HG03159 (cell line): ENCODE results near the gene RASA2.

Experiments used
- ATAC-seq: cut with Tn5 transposase; IDR thresholded peaks from one replicate; pipeline ENCODE4 v1.9.1; 2021; ENCODE audit warnings: mild to moderate bottlenecking, moderate library complexity; ENCODE audit not compliant: unreplicated experiment

Gene RASA2, protein sequence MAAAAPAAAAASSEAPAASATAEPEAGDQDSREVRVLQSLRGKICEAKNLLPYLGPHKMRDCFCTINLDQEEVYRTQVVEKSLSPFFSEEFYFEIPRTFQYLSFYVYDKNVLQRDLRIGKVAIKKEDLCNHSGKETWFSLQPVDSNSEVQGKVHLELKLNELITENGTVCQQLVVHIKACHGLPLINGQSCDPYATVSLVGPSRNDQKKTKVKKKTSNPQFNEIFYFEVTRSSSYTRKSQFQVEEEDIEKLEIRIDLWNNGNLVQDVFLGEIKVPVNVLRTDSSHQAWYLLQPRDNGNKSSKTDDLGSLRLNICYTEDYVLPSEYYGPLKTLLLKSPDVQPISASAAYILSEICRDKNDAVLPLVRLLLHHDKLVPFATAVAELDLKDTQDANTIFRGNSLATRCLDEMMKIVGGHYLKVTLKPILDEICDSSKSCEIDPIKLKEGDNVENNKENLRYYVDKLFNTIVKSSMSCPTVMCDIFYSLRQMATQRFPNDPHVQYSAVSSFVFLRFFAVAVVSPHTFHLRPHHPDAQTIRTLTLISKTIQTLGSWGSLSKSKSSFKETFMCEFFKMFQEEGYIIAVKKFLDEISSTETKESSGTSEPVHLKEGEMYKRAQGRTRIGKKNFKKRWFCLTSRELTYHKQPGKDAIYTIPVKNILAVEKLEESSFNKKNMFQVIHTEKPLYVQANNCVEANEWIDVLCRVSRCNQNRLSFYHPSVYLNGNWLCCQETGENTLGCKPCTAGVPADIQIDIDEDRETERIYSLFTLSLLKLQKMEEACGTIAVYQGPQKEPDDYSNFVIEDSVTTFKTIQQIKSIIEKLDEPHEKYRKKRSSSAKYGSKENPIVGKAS

DNA sequence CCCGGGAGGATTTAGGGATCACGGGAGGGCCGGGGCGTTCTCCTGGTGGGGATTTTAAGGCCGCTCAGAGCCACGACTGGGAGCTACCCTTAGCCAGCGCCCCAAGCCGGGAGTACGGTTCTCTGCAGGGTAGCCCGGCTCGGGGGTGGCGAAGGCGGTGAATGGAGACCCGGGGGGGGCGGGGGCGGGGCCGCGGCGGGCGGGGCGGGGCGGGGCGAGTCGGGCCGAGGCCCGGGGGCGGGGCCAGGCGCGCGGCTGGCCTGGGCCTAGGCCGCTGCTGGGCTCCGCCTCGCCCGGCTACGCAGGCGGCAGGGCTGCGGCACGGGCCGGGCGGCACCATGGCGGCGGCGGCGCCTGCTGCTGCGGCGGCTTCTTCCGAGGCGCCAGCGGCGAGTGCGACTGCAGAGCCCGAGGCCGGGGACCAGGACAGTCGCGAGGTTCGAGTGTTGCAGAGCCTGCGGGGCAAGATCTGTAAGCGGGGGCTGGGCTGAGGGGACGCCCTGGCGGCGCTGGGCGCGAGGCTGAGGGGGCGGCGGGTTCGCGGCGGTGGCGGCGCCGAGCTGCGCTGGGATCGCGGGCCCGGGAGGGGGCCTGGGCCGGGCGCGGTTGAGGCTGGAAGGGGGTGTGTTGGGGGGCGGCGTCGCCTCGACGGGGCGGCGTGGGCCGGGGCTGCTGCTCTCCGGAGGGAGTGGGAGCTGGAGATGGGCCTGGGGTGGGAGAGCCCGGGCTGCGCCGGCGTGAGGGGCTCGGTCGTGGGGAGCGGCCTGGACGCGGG, at the start of gene RASA2:
RASA2 (plus strand) TSS at position 282 of the 775 bp plus-strand sequence; CDS start at position 339, 57 bp downstream.
- ATAC-seq, result peak; percentile 58

GRCh38 chr3:141439589-141439988, 47.2 kb upstream of the RASA2 start:
- no peak for ATAC-seq

- no peak for ATAC-seq
These were observed 45.9 kb upstream of the RASA2 start for GRCh38 chr3:141440942-141441341.

DNA sequence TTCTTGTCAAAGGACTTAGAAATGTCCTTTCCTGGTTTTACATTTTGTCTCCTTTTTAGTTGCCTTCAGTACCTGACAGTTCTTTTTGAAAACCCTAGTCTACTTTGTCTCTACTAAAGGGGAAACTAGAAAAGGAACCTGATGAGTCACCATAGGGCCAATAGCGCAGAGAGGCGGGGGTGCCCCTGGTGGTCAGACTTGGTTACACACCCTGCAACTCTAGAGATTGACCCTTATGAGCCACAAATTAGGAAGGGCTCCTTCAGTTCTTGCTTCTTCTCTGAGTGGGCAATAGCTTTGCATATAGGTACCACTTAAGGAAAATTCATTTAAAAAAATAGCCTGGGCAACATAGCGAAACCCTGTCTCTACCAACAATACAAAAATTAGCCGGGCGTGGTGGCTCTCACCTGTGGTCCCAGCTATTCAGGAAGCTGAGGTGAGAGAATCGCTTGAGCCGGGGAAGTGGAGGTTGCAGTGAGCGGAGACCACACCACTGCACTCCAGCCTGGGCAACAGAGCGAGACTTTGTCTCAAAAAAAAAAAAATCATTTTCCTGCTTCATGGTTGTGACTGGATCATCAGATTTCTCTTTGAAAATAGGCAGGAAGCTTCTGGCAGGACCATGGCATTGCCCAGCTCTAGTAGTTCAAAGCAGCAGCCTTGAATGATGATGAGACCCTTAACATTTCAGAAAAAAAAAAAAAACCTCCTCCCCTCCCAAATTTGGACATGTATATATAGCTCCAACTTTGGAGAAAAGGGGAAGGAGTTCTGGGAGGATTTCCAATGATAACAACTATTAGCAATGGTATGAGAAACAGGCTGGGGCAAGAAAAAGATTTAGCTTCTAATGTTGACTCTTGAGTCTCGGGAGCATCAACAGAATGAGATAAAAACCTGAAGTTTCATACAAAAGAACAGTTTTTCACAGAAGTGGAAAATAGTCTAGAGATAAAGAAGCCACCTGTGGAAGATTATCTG, 45.2 kb upstream of the RASA2 start:
- peak; percentile 97 for ATAC-seq

DNA sequence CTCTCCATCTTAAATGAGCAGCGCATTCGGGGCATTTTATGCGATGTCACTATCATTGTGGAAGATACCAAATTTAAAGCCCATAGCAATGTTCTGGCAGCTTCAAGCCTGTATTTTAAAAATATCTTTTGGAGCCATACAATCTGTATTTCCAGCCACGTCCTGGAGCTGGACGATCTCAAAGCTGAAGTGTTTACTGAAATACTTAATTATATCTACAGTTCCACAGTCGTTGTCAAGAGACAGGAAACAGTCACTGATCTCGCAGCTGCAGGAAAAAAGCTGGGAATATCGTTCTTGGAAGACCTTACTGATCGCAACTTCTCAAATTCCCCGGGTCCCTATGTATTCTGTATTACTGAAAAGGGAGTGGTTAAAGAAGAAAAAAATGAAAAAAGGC, 44.4 kb upstream of the RASA2 start:
- no peak for ATAC-seq

- no peak for ATAC-seq
These were observed 43.9 kb upstream of the RASA2 start for GRCh38 chr3:141442914-141443313.

DNA sequence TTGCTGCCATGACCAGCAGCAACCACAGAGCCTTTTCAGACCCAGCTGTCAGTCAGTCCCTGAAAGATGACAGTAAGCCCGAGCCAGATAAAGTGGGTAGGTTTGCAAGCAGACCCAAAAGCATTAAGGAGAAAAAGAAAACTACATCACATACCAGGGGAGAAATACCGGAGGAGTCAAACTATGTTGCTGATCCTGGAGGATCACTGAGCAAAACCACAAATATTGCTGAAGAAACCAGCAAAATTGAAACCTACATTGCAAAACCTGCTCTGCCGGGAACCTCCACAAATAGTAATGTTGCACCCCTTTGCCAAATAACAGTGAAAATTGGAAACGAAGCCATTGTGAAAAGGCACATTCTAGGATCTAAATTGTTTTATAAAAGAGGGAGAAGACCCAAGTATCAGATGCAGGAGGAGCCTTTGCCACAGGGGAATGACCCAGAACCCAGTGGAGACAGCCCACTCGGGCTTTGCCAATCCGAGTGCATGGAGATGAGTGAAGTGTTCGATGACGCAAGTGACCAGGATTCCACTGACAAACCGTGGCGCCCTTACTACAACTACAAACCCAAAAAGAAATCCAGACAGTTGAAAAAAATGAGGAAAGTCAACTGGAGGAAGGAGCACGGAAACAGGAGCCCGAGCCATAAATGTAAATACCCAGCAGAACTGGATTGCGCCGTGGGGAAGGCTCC, 42.1 kb upstream of the RASA2 start:
- ATAC-seq, result no peak

DNA sequence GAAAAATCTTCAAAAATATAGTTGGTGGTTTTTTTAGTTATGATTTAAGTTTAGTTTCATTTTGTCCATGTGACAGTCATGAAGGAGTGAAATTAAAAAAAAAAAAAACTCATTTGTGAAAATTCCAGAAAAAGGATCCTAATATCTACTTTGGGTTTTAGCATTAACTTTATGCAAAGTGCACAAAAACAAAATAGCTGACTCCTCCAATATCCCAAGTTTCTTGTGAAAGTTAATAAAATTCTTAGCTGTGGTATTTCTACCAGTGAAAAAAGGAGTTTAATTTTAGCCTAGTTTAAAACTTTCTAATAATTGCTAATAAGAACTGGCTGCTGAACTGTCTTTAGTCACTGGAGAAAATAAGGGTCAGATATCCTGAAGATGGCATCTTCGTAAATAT, 40.8 kb upstream of the RASA2 start:
- ATAC-seq, result no peak

DNA sequence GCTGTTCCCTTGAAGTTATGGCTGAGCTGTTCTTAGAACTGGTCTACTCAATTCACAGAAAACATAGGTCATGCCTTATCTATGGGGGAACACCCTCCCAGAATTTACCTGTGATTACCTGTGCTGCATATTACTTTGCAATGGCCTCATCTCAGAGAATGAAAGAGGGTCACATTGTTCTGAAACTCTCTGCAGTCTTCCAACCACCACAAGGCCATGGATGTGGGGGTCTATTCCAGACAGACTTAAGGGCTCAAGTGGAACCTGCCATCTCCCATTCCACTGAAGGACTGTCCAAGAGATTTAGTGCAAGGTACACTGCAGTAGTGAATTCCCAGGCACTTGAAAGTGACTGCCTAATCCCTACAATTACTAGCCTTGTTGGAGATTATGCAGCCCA, 40.1 kb upstream of the RASA2 start:
- no peak for ATAC-seq

DNA sequence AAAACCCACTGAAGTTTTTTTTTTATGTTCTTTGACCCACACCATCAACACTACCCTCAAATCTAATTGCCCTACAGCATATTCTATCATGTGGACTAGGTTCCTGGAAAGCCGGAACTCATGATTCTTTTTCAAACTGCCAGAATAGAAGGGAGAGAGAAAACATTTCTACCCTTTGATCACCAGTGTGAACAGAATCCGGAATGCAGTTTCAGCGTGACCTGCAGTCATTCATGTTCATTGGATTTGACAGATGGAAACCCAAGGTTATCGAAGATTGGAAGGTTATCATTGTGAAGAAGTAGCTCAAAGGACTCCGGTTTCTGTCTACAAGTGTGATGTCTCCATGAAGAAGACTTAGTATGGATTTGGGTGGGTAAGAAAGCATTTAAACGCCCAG, 39.4 kb upstream of the RASA2 start:
- ATAC-seq, result no peak

- no peak for ATAC-seq
These were observed 38.1 kb upstream of the RASA2 start for GRCh38 chr3:141448606-141449220.

- no peak for ATAC-seq
These were observed 37.4 kb upstream of the RASA2 start for GRCh38 chr3:141449424-141449823.

DNA sequence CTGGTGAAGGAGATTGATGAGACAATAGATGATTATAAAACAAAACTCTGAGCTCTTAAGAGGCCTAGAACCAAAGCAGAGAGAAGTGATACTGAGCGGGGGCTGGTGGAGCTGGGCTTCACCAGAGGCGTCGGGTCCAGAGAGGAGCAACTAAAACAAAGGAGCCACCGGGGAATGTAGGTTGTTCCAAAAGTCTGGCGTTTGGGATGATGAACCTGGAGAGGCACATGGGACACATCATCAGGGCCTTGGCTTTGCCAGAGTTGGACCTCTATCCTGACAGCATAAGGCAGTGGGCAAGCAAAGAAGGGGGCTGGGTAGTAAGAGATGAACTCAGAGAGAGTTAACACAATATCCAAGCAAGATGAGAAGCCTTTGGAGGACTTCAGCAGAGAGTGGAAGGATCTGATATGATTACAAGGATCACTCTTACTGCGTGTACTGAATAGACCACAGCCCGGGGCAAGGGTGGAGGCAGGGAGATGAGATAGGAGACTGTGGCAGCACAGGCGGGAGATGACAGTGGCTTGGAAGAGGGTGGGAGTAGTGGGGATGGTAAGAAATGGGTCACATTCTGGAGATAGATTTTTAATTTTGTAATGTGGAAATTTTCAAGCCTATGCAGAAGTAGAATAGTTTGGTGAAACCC, 36.0 kb upstream of the RASA2 start:
- no peak for ATAC-seq

DNA sequence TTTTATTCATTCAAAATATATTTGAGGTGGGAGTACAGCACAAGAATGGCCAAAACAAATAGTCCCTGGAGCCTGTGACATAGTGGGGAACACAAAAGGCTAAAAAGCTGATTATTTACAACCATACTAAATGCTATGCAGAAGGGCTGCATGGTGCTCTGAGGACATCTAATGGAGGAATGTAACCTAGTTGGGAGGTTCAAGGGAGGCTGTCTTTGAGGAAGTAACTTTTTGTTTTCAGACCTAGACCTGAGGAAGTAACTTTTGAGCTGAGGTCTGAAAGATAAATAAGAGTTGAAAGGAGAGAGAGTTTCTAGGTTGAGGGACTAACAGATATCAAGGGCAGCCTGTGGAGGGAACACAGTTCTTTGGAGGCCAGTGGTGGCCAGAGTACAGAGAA, 34.8 kb upstream of the RASA2 start:
- peak; percentile 84 for ATAC-seq

DNA sequence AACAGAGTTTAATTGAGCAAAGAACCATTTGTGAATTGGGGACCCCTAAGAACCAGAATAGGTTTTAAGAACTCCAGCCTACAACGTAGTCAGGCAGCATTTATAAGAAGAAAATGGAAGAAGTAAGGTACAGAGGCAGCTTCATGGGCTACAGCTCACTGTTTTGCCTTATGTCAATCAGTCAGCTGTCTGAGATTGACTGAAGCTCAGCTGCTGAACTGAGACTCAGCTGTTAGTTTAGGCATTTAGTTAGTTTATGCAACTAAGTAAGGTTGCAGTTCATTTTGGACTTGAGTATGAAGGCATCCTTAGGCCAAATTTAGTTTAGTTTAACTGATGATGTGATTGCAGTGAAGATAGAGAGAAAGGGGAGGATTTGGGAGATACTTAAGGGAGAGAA, 34.1 kb upstream of the RASA2 start:
- no peak for ATAC-seq

DNA sequence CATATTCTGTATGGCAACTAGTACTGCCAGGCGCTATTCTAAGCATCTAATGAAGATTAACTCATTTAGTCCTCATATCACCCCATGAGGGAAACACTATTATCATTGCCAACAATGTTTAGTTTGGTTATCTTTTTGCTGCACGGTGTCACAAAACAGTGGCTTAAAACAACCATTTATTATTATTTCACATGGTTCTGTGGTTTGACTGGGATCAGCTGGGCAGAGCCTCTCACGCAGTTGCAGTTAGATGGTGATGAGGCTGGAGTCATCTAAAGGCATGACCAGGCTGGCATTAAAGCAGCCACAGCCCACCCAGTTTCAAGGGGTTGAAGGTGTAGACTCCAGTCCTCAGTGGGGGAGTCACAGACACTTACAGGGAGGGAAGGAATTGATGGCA, 32.8 kb upstream of the RASA2 start:
- no peak for ATAC-seq

- ATAC-seq, result peak; percentile 62
These were observed 31.8 kb upstream of the RASA2 start for GRCh38 chr3:141454906-141455602.
